H1 (cell line): ENCODE data around the gene FSIP1. TPM values are rescaled to one million over a fixed set of nuclear protein-coding genes. Genes with fewer than 3 reads are reported as not detected.

Experiments
- ASH2L ChIP-seq: fragments of 200-600, 300-600 bp; sonication (generic); IDR thresholded peaks from one replicate; pipeline ENCODE4 v1.7.1; 2017; ENCODE audit warnings: low read length
- BACH1 ChIP-seq: IDR thresholded peaks from 2 replicates; pipeline ENCODE4 v1.6.1; 2012; ENCODE audit warnings: low read length, improper control_type of control experiment
- CEBPB ChIP-seq: IDR thresholded peaks from 2 replicates; pipeline ENCODE4 v1.6.1; 2012; ENCODE audit warnings: low read depth, low read length
- EP300 ChIP-seq, 2 experiments: IDR thresholded peaks; 1 replicate in 1 of 2; 2 replicates in 1 of 2; pipeline ENCODE4 v1.6.1; 2011 to 2012; ENCODE audit warnings: low read depth in 2 of 2, low read length in 2 of 2, mild to moderate bottlenecking in 2 of 2, borderline replicate concordance in 1 of 2, inconsistent platforms in 1 of 2, moderate library complexity in 1 of 2
- JUN ChIP-seq: IDR thresholded peaks from 2 replicates; pipeline ENCODE4 v1.6.1; 2011; ENCODE audit warnings: low read depth, mild to moderate bottlenecking, improper control_type of control experiment, low read length
- SIRT6 ChIP-seq: IDR thresholded peaks from one replicate; pipeline ENCODE4 v1.7.1; 2012; ENCODE audit warnings: low read length, inconsistent platforms
- polyA plus RNA-seq, 7 experiments: library from polyadenylated mRNA; depleted of rRNA in 3 of 7; stranded (reverse) in 5 of 7; unstranded in 2 of 7; fragments of >200 nt in 5 of 7; fragments of 200-250 nt in 2 of 7; gene quantifications; 1 replicate in 5 of 7; 2 replicates in 1 of 7; 4 replicates in 1 of 7; pipeline versions ENCODE4 v1.2.1 to v1.2.3, GENCODE V29; 2011 to 2013; ENCODE audit warnings: missing spikeins in 2 of 7, mixed read lengths in 2 of 7
- total RNA-seq: library from RNA; stranded (reverse); fragmentation: NEBNext Ultra II Directional; extraction: Animal tissue kit (Norgen Biotek cat#: 25700); gene quantifications from 2 replicates; pipeline ENCODE4 v1.2.1, GENCODE V29; 2021
- TF ChIP-seq, protein P1 (sequence below): fragments of 300-600 bp; sonication (generic); IDR thresholded peaks from 2 replicates; pipeline ENCODE4 v1.7.1; 2012; ENCODE audit warnings: low read length, moderate library complexity, mild to moderate bottlenecking, inconsistent platforms; ENCODE audit not compliant: insufficient replicate concordance
- TF ChIP-seq, protein P2 (sequence below): IDR thresholded peaks from 2 replicates; pipeline ENCODE4 v1.6.1; 2012; ENCODE audit warnings: low read length, inconsistent platforms
- TF ChIP-seq, protein P3 (sequence below): IDR thresholded peaks from 2 replicates; pipeline ENCODE4 v1.6.1; 2011; ENCODE audit warnings: low read length, improper control_type of control experiment

FSIP1 gene
- total and polyA plus RNA-seq, 2 of the 8 experiments (the other 6 are each of a cell fraction or from before 2014, with no cell fraction given): 0.18 to 1.3 TPM

DNA sequence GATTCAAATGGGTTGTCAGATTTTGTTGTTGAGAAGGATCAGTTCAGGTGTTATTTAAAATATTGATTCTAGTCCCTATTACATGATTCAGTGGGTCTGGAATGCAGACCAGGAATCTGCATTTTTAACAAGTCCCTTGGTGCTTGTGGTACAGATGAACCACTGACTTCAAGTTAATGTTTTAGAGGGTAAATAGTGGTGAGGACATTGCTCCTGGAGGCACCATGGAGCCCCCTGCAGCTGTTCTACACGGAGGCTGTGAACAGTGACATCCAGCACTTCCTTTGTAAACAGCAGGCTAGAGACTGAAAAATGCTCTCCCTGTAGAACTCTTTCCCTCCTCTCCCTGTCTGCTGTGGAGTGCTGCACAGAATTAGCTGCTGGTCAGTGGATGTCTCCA is 4.8 kb upstream of the FSIP1 start (continued):
- TF ChIP-seq, protein P1, sequence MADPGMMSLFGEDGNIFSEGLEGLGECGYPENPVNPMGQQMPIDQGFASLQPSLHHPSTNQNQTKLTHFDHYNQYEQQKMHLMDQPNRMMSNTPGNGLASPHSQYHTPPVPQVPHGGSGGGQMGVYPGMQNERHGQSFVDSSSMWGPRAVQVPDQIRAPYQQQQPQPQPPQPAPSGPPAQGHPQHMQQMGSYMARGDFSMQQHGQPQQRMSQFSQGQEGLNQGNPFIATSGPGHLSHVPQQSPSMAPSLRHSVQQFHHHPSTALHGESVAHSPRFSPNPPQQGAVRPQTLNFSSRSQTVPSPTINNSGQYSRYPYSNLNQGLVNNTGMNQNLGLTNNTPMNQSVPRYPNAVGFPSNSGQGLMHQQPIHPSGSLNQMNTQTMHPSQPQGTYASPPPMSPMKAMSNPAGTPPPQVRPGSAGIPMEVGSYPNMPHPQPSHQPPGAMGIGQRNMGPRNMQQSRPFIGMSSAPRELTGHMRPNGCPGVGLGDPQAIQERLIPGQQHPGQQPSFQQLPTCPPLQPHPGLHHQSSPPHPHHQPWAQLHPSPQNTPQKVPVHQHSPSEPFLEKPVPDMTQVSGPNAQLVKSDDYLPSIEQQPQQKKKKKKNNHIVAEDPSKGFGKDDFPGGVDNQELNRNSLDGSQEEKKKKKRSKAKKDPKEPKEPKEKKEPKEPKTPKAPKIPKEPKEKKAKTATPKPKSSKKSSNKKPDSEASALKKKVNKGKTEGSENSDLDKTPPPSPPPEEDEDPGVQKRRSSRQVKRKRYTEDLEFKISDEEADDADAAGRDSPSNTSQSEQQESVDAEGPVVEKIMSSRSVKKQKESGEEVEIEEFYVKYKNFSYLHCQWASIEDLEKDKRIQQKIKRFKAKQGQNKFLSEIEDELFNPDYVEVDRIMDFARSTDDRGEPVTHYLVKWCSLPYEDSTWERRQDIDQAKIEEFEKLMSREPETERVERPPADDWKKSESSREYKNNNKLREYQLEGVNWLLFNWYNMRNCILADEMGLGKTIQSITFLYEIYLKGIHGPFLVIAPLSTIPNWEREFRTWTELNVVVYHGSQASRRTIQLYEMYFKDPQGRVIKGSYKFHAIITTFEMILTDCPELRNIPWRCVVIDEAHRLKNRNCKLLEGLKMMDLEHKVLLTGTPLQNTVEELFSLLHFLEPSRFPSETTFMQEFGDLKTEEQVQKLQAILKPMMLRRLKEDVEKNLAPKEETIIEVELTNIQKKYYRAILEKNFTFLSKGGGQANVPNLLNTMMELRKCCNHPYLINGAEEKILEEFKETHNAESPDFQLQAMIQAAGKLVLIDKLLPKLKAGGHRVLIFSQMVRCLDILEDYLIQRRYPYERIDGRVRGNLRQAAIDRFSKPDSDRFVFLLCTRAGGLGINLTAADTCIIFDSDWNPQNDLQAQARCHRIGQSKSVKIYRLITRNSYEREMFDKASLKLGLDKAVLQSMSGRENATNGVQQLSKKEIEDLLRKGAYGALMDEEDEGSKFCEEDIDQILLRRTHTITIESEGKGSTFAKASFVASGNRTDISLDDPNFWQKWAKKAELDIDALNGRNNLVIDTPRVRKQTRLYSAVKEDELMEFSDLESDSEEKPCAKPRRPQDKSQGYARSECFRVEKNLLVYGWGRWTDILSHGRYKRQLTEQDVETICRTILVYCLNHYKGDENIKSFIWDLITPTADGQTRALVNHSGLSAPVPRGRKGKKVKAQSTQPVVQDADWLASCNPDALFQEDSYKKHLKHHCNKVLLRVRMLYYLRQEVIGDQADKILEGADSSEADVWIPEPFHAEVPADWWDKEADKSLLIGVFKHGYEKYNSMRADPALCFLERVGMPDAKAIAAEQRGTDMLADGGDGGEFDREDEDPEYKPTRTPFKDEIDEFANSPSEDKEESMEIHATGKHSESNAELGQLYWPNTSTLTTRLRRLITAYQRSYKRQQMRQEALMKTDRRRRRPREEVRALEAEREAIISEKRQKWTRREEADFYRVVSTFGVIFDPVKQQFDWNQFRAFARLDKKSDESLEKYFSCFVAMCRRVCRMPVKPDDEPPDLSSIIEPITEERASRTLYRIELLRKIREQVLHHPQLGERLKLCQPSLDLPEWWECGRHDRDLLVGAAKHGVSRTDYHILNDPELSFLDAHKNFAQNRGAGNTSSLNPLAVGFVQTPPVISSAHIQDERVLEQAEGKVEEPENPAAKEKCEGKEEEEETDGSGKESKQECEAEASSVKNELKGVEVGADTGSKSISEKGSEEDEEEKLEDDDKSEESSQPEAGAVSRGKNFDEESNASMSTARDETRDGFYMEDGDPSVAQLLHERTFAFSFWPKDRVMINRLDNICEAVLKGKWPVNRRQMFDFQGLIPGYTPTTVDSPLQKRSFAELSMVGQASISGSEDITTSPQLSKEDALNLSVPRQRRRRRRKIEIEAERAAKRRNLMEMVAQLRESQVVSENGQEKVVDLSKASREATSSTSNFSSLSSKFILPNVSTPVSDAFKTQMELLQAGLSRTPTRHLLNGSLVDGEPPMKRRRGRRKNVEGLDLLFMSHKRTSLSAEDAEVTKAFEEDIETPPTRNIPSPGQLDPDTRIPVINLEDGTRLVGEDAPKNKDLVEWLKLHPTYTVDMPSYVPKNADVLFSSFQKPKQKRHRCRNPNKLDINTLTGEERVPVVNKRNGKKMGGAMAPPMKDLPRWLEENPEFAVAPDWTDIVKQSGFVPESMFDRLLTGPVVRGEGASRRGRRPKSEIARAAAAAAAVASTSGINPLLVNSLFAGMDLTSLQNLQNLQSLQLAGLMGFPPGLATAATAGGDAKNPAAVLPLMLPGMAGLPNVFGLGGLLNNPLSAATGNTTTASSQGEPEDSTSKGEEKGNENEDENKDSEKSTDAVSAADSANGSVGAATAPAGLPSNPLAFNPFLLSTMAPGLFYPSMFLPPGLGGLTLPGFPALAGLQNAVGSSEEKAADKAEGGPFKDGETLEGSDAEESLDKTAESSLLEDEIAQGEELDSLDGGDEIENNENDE: no peak
- TF ChIP-seq SIRT6 (no peak), BACH1 (no peak), ASH2L (no peak), EP300 (IDR thresholded peaks at IDR 0.05; ENCODE audit: borderline replicate concordance in 1 of 2, low read depth in 2 of 2, low read length in 2 of 2) (no peak), CEBPB (no peak), JUN (no peak)
- TF ChIP-seq, protein P2, sequence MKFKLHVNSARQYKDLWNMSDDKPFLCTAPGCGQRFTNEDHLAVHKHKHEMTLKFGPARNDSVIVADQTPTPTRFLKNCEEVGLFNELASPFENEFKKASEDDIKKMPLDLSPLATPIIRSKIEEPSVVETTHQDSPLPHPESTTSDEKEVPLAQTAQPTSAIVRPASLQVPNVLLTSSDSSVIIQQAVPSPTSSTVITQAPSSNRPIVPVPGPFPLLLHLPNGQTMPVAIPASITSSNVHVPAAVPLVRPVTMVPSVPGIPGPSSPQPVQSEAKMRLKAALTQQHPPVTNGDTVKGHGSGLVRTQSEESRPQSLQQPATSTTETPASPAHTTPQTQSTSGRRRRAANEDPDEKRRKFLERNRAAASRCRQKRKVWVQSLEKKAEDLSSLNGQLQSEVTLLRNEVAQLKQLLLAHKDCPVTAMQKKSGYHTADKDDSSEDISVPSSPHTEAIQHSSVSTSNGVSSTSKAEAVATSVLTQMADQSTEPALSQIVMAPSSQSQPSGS: no peak
- TF ChIP-seq, protein P3, sequence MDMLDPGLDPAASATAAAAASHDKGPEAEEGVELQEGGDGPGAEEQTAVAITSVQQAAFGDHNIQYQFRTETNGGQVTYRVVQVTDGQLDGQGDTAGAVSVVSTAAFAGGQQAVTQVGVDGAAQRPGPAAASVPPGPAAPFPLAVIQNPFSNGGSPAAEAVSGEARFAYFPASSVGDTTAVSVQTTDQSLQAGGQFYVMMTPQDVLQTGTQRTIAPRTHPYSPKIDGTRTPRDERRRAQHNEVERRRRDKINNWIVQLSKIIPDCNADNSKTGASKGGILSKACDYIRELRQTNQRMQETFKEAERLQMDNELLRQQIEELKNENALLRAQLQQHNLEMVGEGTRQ: no peak
